ENCODE measurements around the gene CD8A.
"Not testable (repeated sequence)": the region's sequence is repeated elsewhere in the genome, so short reads cannot be mapped to it uniquely, and the experiment has no call there.

The CD8A gene

GRCh38 chr2:86775338-86775737, 15.4 kb downstream of the CD8A start:
- DNase-seq = no peak

GRCh38 chr2:86774862-86775261, 15.9 kb downstream of the CD8A start:
- DNase-seq = no peak

- no peak for DNase-seq
Measured at GRCh38 chr2:86772611-86773010, 18.1 kb downstream of the CD8A start.

GRCh38 chr2:86770816-86771301, 19.9 kb downstream of the CD8A start:
- DNase-seq = no peak

- no peak for DNase-seq
Measured at GRCh38 chr2:86769838-86770237, 20.9 kb downstream of the CD8A start.

GRCh38 chr2:86768189-86768949, 22.3 kb downstream of the CD8A start:
- DNase-seq = no peak

GRCh38 chr2:86765310-86765695, 25.4 kb downstream of the CD8A start:
- DNase-seq = no peak

GRCh38 chr2:86764661-86765309, 25.9 kb downstream of the CD8A start:
- no peak for DNase-seq

GRCh38 chr2:86760371-86760770, 30.3 kb downstream of the CD8A start:
- no peak for DNase-seq

- no peak for DNase-seq
Measured at GRCh38 chr2:86758405-86758804, 32.3 kb downstream of the CD8A start.

GRCh38 chr2:86753606-86754005, 37.1 kb downstream of the CD8A start:
- DNase-seq = no peak

- DNase-seq = no peak
Measured at GRCh38 chr2:86752934-86753333, 37.8 kb downstream of the CD8A start.

- DNase-seq = no peak
Measured at GRCh38 chr2:86751778-86752177, 38.9 kb downstream of the CD8A start.

- DNase-seq = no peak
Measured at GRCh38 chr2:86750240-86750839, 40.4 kb downstream of the CD8A start.

GRCh38 chr2:86747711-86748639, 42.7 kb downstream of the CD8A start:
- DNase-seq = no peak

GRCh38 chr2:86746939-86747338, 43.8 kb downstream of the CD8A start:
- DNase-seq = no peak

GRCh38 chr2:86744152-86744551, 46.6 kb downstream of the CD8A start:
- DNase-seq = no peak

GRCh38 chr2:86741889-86742498, 48.7 kb downstream of the CD8A start:
- not testable (repeated sequence) for DNase-seq

- not testable (repeated sequence) for DNase-seq
Measured at GRCh38 chr2:86739889-86740288, 50.8 kb downstream of the CD8A start.

GRCh38 chr2:86739485-86739884, 51.2 kb downstream of the CD8A start:
- DNase-seq = not testable (repeated sequence)

- DNase-seq = not testable (repeated sequence)
Measured at GRCh38 chr2:86734896-86735295, 55.8 kb downstream of the CD8A start.

Data from activated CD4-positive, alpha-beta T cell treated with anti-CD3 and anti-CD28 coated beads, Interleukin-2, amount 50 U/mL, for 48 hours (primary cell).